Measurements from ENCODE around the gene FGFR3. TPM values are rescaled to one million over a fixed set of nuclear protein-coding genes. Genes with fewer than 3 reads are reported as not detected.

FGFR3 gene
- total RNA-seq, 1 donor from 2014 or later, result 44.3 TPM

- Mint-ChIP-seq H3K27me3 (no peaks in the 10 kb centered on the region), H3K4me1 (ENCODE audit: unreplicated experiment) (no peaks in the 10 kb centered on the region), H3K4me3 (no peak overlapping the region)
These were observed 8.3 kb downstream of the FGFR3 start for GRCh38 chr4:1801286-1801958.

GRCh38 chr4:1802151-1802715, 9.1 kb downstream of the FGFR3 start:
- no peak for DNase-seq (ENCODE audit: extremely low spot score, unreplicated experiment)
- TF ChIP-seq CTCF (conservative IDR thresholded peaks at IDR 0.05), result no peak
- Mint-ChIP-seq H3K4me3 (no peak overlapping the region), H3K27me3 (no peaks in the 10 kb centered on the region), H3K4me1 (ENCODE audit: unreplicated experiment) (no peaks in the 10 kb centered on the region), H3K27ac (no peak overlapping the region), H3K36me3 (no peaks in the 10 kb centered on the region), H3K9me3 (no peaks in the 10 kb centered on the region)

More at GRCh38 chr4:1801286-1801958, 8.3 kb downstream of the FGFR3 start:
- TF ChIP-seq CTCF (conservative IDR thresholded peaks at IDR 0.05), result no peak
- H3K36me3 Mint-ChIP-seq, result no peaks in the 10 kb centered on the region
- no peaks in the 10 kb centered on the region for H3K9me3 Mint-ChIP-seq
- DNase-seq (ENCODE audit: extremely low spot score, unreplicated experiment), result no peak
- H3K27ac Mint-ChIP-seq, result no peak overlapping the region

- Mint-ChIP-seq H3K4me1 (ENCODE audit: unreplicated experiment) (no peaks in the 10 kb centered on the region), H3K4me3 (no peak overlapping the region), H3K27me3 (no peaks in the 10 kb centered on the region), H3K27ac (no peak overlapping the region), H3K36me3 (no peaks in the 10 kb centered on the region), H3K9me3 (no peaks in the 10 kb centered on the region)
- TF ChIP-seq CTCF (conservative IDR thresholded peaks at IDR 0.05), result no peak
- no peak for DNase-seq (ENCODE audit: extremely low spot score, unreplicated experiment)
These were observed 9.8 kb downstream of the FGFR3 start for GRCh38 chr4:1802720-1803522.

- H3K27ac Mint-ChIP-seq, result no peak overlapping the region
- no peaks in the 10 kb centered on the region for H3K4me1 Mint-ChIP-seq (ENCODE audit: unreplicated experiment)
- no peaks in the 10 kb centered on the region for H3K27me3 Mint-ChIP-seq
- DNase-seq (ENCODE audit: extremely low spot score, unreplicated experiment), result no peak
- H3K36me3 Mint-ChIP-seq, result no peaks in the 10 kb centered on the region
- no peak overlapping the region for H3K4me3 Mint-ChIP-seq
- H3K9me3 Mint-ChIP-seq, result no peaks in the 10 kb centered on the region
- no peak for TF ChIP-seq CTCF (conservative IDR thresholded peaks at IDR 0.05)
These were observed 10.7 kb downstream of the FGFR3 start for GRCh38 chr4:1803523-1804423.
